Body of pancreas (tissue), 4 donors: ENCODE measurements around the gene NOX1.

Source experiments
- POLR2A ChIP-seq, 3 donors: fragments of 450-650 bp; IDR thresholded peaks; one replicate each; pipeline ENCODE4 v1.6.1; 2016; ENCODE audit warnings: antibody characterized with exemption in 3 of 3, mild to moderate bottlenecking in 2 of 3
- TF ChIP-seq, protein P1 (sequence below), 7 experiments: fragments of 450-650 bp in 4 of 7; fragments of 200-600 bp in 3 of 7; sonication (generic) in 3 of 7; IDR thresholded peaks; one replicate each; pipeline ENCODE4 v1.5.1; 2016 to 2019; ENCODE audit warnings: antibody characterized with exemption in 7 of 7

- TF ChIP-seq, protein P1, sequence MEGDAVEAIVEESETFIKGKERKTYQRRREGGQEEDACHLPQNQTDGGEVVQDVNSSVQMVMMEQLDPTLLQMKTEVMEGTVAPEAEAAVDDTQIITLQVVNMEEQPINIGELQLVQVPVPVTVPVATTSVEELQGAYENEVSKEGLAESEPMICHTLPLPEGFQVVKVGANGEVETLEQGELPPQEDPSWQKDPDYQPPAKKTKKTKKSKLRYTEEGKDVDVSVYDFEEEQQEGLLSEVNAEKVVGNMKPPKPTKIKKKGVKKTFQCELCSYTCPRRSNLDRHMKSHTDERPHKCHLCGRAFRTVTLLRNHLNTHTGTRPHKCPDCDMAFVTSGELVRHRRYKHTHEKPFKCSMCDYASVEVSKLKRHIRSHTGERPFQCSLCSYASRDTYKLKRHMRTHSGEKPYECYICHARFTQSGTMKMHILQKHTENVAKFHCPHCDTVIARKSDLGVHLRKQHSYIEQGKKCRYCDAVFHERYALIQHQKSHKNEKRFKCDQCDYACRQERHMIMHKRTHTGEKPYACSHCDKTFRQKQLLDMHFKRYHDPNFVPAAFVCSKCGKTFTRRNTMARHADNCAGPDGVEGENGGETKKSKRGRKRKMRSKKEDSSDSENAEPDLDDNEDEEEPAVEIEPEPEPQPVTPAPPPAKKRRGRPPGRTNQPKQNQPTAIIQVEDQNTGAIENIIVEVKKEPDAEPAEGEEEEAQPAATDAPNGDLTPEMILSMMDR (IDR thresholded peaks at IDR 0.05), result no peak
- no peak for TF ChIP-seq POLR2A (IDR thresholded peaks at IDR 0.05)
Measured at GRCh38 chrX:100798484-100799214, 75.5 kb downstream of the NOX1 start.
